Esophagus muscularis mucosa (tissue), 4 donors: Measurements from ENCODE around the gene STK24. TPM values are rescaled to one million over a fixed set of nuclear protein-coding genes. Genes with fewer than 3 reads are reported as not detected.

ENCODE experiments used
- DNase-seq: peaks from one replicate; pipeline ENCODE4 v3.0.0-alpha.2; 2017; ENCODE audit errors: extremely low spot score
- H3K27ac ChIP-seq, 4 donors: fragments of 200-600 bp; sonication (generic); replicated peaks in 1 of 4; 1 replicate in 3 of 4; 2 replicates in 1 of 4; pipeline ENCODE4 v1.5.1; 2016 to 2019; ENCODE audit warnings: mild to moderate bottlenecking in 1 of 4
- H3K27me3 ChIP-seq, 4 donors: fragments of 200-600 bp; sonication (generic); one replicate each; pipeline versions ENCODE4 v1.5.1 to v1.6.0; 2016 to 2019
- H3K36me3 ChIP-seq, 4 donors: fragments of 200-600 bp; sonication (generic); one replicate each; pipeline ENCODE4 v1.5.1; 2016 to 2019
- H3K4me1 ChIP-seq, 4 donors: fragments of 200-600 bp; sonication (generic); one replicate each; pipeline ENCODE4 v1.5.1; 2016 to 2019
- H3K4me3 ChIP-seq, 4 donors: fragments of 200-600 bp; sonication (generic); 1 replicate in 2 of 4; 2 replicates in 2 of 4; pipeline ENCODE4 v1.5.1; 2016 to 2019; ENCODE audit warnings: mild to moderate bottlenecking in 4 of 4, moderate library complexity in 1 of 4
- H3K9me3 ChIP-seq, 4 donors: fragments of 200-600 bp; sonication (generic); 1 replicate in 3 of 4; 2 replicates in 1 of 4; pipeline ENCODE4 v1.5.1; 2016 to 2019
- CTCF ChIP-seq, 3 experiments: fragments of 200-600 bp in 2 of 3; fragments of 450-650 bp in 1 of 3; sonication (generic) in 2 of 3; IDR thresholded peaks; one replicate each; pipeline ENCODE4 v1.5.1; 2017 to 2019; ENCODE audit warnings: antibody characterized with exemption in 3 of 3, mild to moderate bottlenecking in 2 of 3, moderate library complexity in 1 of 3
- EP300 ChIP-seq: sonication (generic); formaldehyde crosslinking; IDR thresholded peaks from one replicate; pipeline ENCODE4 v1.6.1; 2017; ENCODE audit warnings: antibody characterized with exemption
- POLR2A ChIP-seq: fragments of 450-650 bp; IDR thresholded peaks from one replicate; pipeline ENCODE4 v1.6.1; 2017; ENCODE audit warnings: antibody characterized with exemption, moderate library complexity, mild to moderate bottlenecking, low read depth
- POLR2AphosphoS5 ChIP-seq, 2 donors: sonication (generic); formaldehyde crosslinking; IDR thresholded peaks; one replicate each; pipeline ENCODE4 v1.6.1; 2017; ENCODE audit warnings: antibody characterized with exemption in 2 of 2
- WGBS: methylation state at CpG from one replicate; pipeline ENCODE4 v1.1.5; 2018; 5-methylcytosine and 5-hydroxymethylcytosine counted together
- intact Hi-C: fragments of 100-400 bp; cut with DNase I; formaldehyde crosslinking; loops from one replicate; pipeline ENCODE4 v1.15.1; 2023
- total RNA-seq, 4 donors: library from RNA; depleted of rRNA; stranded (reverse); fragments of >200 nt; gene quantifications; one replicate each; pipeline versions ENCODE4 v1.1.0 to v1.2.1, GENCODE V29; 2016

STK24 gene
- total RNA-seq, 4 donors from 2014 or later: 61.9 to 108 (median 96.7) TPM

DNA sequence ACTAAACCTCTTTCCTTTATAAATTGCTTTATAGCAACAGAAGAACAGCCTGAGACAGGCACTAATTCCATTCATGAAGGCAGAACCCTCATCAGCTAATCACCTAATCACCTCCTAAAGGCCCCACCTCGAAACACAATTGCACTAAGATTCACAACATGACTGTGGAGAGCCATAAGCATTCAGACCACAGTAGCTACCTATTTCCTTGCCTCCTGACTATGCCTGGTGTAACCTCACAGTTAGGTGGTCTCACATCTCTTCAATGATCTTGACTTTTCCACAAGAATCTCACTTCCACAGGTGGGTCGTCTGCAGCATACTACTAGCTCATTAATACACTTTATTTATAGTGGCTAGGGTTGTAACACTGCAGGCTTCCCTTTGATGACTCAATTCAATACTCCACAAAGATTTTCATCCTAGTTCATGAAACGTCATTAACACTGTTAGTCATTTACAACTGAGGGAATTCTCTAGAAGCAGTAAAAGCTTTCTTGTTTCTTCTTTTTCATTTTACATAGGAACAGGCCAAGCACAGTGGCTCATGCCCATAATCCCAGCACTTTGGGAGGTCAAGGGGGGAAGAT is 27.1 kb downstream of the STK24 start:
- peaks cover 0 to 13% (median 5%) of the 10 kb centered on the region in 4 donors for H3K36me3 ChIP-seq
- TF ChIP-seq POLR2AphosphoS5 (IDR thresholded peaks at IDR 0.05) (no peak), CTCF (IDR thresholded peaks at IDR 0.05) (no peak), EP300 (no peak), POLR2A (no peak)
- H3K4me1 ChIP-seq: peaks cover 40 to 81% (median 60%) of the 10 kb centered on the region in 4 donors
- intact Hi-C loops: no loop called here
- no peaks in the 10 kb centered on the region for H3K27me3 ChIP-seq
- no peak for DNase-seq
- H3K27ac ChIP-seq: peak overlapping the region in 1 of 4 donors; percentile 15
- no peak overlapping the region for H3K4me3 ChIP-seq
- H3K9me3 ChIP-seq: no peaks in the 10 kb centered on the region
- WGBS: 78% methylated on average over 3 of the region's 3 CpGs

DNA sequence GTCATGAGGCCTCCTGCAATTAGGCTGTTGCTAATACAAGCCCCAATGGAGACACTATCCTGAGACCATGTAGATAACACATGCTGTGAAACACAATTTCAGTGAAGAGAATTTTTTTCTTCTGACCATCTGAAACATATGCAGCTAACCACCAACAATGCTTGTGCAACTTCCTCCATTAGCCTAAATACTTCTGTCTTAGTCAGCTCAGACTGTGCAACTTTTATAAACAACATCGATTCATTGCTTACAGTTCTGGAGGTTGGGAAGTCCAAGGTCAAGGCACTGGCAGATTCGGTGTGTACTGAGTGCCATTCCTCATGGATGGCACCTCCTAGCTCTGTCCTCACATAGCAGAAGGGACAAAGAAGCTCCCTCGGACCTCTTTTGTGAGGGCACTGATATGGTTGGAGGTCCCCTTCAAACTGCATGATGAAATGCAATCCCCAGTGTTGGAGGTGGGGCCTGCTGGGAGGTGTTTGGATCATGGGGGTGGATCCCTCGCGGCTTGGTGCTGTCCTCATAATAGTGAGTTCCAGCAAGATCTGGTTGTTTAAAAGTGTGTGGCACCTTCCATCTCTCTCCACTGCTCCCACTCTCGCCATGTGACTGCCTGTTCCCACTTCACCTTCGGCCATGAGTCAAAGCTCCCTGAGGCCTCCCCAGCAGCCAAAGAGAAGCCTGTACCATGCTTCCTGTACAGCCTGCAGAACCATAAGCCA is 27.7 kb downstream of the STK24 start:
- Histone ChIP-seq H3K27ac (peak overlapping the region in 1 of 4 donors; percentile 15), H3K27me3 (no peaks in the 10 kb centered on the region), H3K36me3 (peaks cover 0 to 13% (median 5%) of the 10 kb centered on the region in 4 donors), H3K4me3 (no peak overlapping the region), H3K4me1 (peaks cover 41 to 81% (median 61%) of the 10 kb centered on the region in 4 donors), H3K9me3 (no peaks in the 10 kb centered on the region)
- 83% methylated on average over 6 of the region's 7 CpGs for WGBS
- no peak for DNase-seq
- intact Hi-C loops: no loop called here
- TF ChIP-seq CTCF (IDR thresholded peaks at IDR 0.05): no peak
- TF ChIP-seq POLR2AphosphoS5 (IDR thresholded peaks at IDR 0.05): peak in 1 of 2 donors; percentile 32

DNA sequence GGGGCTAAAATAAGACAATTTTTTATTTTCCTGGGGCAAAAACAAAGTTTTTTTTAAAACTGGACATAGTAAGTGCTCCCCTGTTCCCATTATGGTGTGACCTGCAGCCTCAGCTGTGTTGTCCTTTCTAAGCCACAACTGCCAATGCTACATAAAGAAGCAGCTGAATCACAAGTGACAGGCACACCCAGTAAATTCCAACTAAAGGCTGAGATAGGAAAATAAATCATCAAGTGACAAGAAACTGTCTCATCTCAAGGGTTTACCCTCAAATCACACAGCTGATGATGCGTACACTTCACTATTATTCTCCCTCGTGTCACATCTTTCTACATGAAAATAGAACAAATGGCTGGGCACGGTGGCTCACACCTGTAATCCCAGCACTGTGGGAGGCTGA is 28.7 kb downstream of the STK24 start:
- intact Hi-C loops: no loop called here
- Histone ChIP-seq H3K27me3 (no peaks in the 10 kb centered on the region), H3K4me1 (peaks cover 41 to 81% (median 61%) of the 10 kb centered on the region in 4 donors), H3K27ac (no peak overlapping the region), H3K9me3 (no peaks in the 10 kb centered on the region), H3K4me3 (no peak overlapping the region), H3K36me3 (peaks cover 0 to 13% (median 5%) of the 10 kb centered on the region in 4 donors)
- TF ChIP-seq POLR2AphosphoS5 (IDR thresholded peaks at IDR 0.05) (no peak), CTCF (IDR thresholded peaks at IDR 0.05) (no peak), EP300 (no peak), POLR2A (no peak)
- no peak for DNase-seq
- WGBS: 93% methylated on average over 3 of the region's 3 CpGs

DNA sequence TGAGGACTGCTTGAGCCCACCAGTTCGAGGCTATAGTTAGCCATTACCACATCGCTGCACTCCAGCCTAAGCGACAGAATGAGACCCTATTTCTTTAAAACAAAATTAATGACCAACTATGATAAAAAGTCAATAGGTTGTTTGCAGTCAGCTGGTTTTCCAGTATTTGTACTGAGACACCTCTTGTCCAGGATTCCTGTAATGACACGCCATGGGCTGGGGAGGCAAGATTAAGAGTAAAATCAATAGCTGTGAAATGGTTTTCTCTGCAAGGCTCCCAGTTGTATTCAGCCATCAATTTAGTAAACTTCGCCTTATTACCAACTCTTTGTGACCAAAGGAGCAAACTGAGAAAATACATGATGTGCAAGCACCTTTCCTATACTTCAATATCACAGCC is 29.5 kb downstream of the STK24 start:
- Histone ChIP-seq H3K27me3 (no peaks in the 10 kb centered on the region), H3K27ac (no peak overlapping the region), H3K9me3 (no peaks in the 10 kb centered on the region), H3K36me3 (peaks cover 0 to 13% (median 5%) of the 10 kb centered on the region in 4 donors), H3K4me1 (peaks cover 47 to 81% (median 61%) of the 10 kb centered on the region in 4 donors), H3K4me3 (no peak overlapping the region)
- WGBS: 98% methylated on average over 5 of the region's 5 CpGs
- TF ChIP-seq POLR2A: no peak
- TF ChIP-seq EP300: no peak
- TF ChIP-seq POLR2AphosphoS5 (IDR thresholded peaks at IDR 0.05): no peak
- TF ChIP-seq CTCF (IDR thresholded peaks at IDR 0.05): no peak
- no peak for DNase-seq
- intact Hi-C loops: no loop called here
